Left lung (tissue), 10 donors: ENCODE measurements around the gene STK11. TPM values are rescaled to one million over a fixed set of nuclear protein-coding genes. Genes with fewer than 3 reads are reported as not detected.

Experiments used
- ATAC-seq: fragments of 200-7000 bp; cut with Tn5 transposase; one replicate; pipeline ENCODE4 v1.9.1; 2020; ENCODE audit warnings: moderate library complexity
- DNase-seq, 4 donors: peaks; one replicate each; pipeline ENCODE4 v3.0.0-alpha.2; 2013 to 2020
- H3K27ac ChIP-seq, 2 donors: fragments of 200-600 bp; sonication (generic) in 1 of 2; one replicate each; pipeline versions ENCODE4 v1.5.0 to v1.8.0; 2020 to 2021
- H3K27me3 ChIP-seq, 2 donors: fragments of 200-600 bp; sonication (generic) in 1 of 2; one replicate each; pipeline versions ENCODE4 v1.5.0 to v1.8.0; 2020 to 2021
- H3K36me3 ChIP-seq, 2 donors: fragments of 200-600 bp; sonication (generic) in 1 of 2; one replicate each; pipeline versions ENCODE4 v1.5.0 to v1.8.0; 2020 to 2021
- H3K4me1 ChIP-seq, 2 donors: fragments of 200-600 bp; one replicate each; pipeline ENCODE4 v1.8.0; 2021
- H3K4me3 ChIP-seq, 2 donors: fragments of 200-600 bp; sonication (generic) in 1 of 2; one replicate each; pipeline versions ENCODE4 v1.5.0 to v1.8.0; 2020 to 2021; ENCODE audit warnings: mild to moderate bottlenecking in 1 of 2
- H3K9me3 ChIP-seq, 2 donors: fragments of 200-600 bp; sonication (generic) in 1 of 2; one replicate each; pipeline versions ENCODE4 v1.5.0 to v1.8.0; 2020 to 2021
- CTCF ChIP-seq, 2 donors: fragments of 200-600 bp; sonication (generic) in 1 of 2; IDR thresholded peaks; one replicate each; pipeline versions ENCODE4 v1.5.0 to v1.8.0; 2021; ENCODE audit warnings: antibody characterized with exemption in 2 of 2
- intact Hi-C, 2 donors: fragments of 100-400 bp; cut with DNase I; formaldehyde crosslinking; loops; one replicate each; pipeline versions ENCODE4 v1.11.2 to v1.14.2; 2022
- polyA plus RNA-seq, 6 donors: library from polyadenylated mRNA; unstranded; fragments of 120-200 nt; gene quantifications; one replicate each; pipeline ENCODE4 v1.2.1, GENCODE V29; 2013; ENCODE audit not compliant: insufficient read length in 6 of 6
- total RNA-seq, 2 donors: library from RNA; stranded (reverse); fragmentation: NEBNext Ultra II Directional; extraction: Animal tissue kit (Norgen Biotek cat#: 25700); gene quantifications; one replicate each; pipeline ENCODE4 v1.2.1, GENCODE V29; 2021
- donor health status: DM: no; HTN: yes; CAD: no.
- donor health status: DM: no; HTN: no; CAD: no.

The STK11 gene
- total and polyA plus RNA-seq, 8 donors = 42.6 to 58.4 (median 51.1) TPM

DNA sequence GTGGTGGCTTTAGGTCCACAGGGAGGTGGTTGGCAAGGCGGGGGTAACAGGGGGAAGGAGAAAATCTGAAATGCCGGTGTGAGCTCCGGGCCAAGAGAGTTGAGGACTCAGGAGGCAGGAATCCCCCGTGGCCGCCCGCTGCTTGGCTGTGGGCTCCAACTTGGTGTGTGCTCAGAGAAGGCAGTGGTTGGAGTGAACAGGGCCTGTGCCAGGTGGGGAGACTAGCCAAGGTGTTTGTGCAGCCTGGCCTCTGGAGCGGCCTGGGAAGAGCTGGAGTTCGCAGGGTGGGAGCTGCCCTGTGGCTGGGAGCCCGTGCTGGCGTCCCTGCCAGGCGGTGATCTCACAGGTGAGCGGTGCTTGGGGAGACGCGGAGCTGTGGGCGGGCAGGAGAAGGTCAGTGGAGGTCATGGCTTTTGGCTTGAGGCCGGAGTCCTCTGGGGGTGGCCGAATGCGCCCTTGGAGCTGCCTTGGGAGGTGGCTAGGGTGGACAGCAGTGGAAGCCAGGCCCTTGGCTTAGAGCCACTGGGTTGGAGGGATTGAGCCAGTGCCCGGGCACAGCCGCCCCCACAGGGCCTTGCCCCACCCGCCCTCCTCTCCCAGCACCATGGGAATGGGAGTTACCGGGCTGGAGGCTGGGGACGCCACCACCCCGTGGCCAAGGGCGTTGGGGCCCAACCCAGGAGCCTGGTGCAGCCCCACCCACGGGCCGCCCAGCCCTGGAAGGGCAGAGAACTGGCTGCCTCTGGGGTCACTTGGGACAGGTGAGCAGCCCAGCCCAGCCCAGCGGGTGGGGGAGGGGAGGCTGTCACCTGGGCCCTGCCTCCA is 56.4 kb downstream of the STK11 start:
- peak overlapping the region; percentile 59 to 68 for H3K4me3 ChIP-seq
- H3K9me3 ChIP-seq = no peaks in the 10 kb centered on the region
- DNase-seq = peak in 2 of 4 donors; percentile 89 to 94
- no peaks in the 10 kb centered on the region for H3K27me3 ChIP-seq
- intact Hi-C loops = no loop called here
- no peak for TF ChIP-seq CTCF (IDR thresholded peaks at IDR 0.05)
- ATAC-seq = peak; percentile 56
- H3K27ac ChIP-seq = peak overlapping the region; percentile 93 to 99
- H3K36me3 ChIP-seq = peaks cover 0 to 19% of the 10 kb centered on the region in 2 donors
- H3K4me1 ChIP-seq = peaks cover 58 to 97% of the 10 kb centered on the region in 2 donors

GRCh38 chr19:1262623-1263123 is 57.1 kb downstream of the STK11 start:
- no peaks in the 10 kb centered on the region for H3K9me3 ChIP-seq
- intact Hi-C loops = no loop called here
- TF ChIP-seq CTCF (IDR thresholded peaks at IDR 0.05) = no peak
- H3K27ac ChIP-seq = peak overlapping the region; percentile 93 to 99
- H3K4me3 ChIP-seq = peak overlapping the region in 1 of 2 donors; percentile 68
- ATAC-seq = no peak
- no peaks in the 10 kb centered on the region for H3K27me3 ChIP-seq
- H3K4me1 ChIP-seq = peaks cover 63 to 97% of the 10 kb centered on the region in 2 donors
- DNase-seq = no peak
- H3K36me3 ChIP-seq = peaks cover 0 to 12% of the 10 kb centered on the region in 2 donors

DNA sequence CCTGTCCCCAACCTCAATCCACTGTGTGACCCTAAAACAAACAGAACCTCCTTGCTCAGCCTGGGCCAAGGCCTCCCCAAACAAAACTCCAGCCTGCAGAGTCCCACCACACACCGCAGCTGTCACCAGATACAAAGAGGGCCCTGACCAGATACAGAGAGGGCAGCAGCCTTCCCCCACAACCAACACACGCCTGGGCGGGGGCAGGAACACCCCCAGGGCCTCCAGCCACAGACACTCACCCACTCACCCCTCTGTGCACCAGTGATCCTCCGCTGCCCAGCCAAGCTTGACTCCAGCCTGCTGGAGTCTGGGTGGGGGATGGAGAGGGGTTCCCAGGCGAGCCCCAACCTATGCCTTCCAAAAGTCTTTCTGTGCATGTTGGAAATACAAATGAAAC is 57.6 kb downstream of the STK11 start:
- Histone ChIP-seq H3K9me3 (no peaks in the 10 kb centered on the region), H3K27ac (peak overlapping the region in 1 of 2 donors; percentile 99), H3K36me3 (peaks cover 0 to 7% of the 10 kb centered on the region in 2 donors), H3K4me1 (peaks cover 60 to 97% of the 10 kb centered on the region in 2 donors), H3K27me3 (no peaks in the 10 kb centered on the region), H3K4me3 (peak overlapping the region in 1 of 2 donors; percentile 68)
- intact Hi-C loops = no loop called here
- ATAC-seq (no peak), DNase-seq (no peak)
- TF ChIP-seq CTCF (IDR thresholded peaks at IDR 0.05) = no peak

DNA sequence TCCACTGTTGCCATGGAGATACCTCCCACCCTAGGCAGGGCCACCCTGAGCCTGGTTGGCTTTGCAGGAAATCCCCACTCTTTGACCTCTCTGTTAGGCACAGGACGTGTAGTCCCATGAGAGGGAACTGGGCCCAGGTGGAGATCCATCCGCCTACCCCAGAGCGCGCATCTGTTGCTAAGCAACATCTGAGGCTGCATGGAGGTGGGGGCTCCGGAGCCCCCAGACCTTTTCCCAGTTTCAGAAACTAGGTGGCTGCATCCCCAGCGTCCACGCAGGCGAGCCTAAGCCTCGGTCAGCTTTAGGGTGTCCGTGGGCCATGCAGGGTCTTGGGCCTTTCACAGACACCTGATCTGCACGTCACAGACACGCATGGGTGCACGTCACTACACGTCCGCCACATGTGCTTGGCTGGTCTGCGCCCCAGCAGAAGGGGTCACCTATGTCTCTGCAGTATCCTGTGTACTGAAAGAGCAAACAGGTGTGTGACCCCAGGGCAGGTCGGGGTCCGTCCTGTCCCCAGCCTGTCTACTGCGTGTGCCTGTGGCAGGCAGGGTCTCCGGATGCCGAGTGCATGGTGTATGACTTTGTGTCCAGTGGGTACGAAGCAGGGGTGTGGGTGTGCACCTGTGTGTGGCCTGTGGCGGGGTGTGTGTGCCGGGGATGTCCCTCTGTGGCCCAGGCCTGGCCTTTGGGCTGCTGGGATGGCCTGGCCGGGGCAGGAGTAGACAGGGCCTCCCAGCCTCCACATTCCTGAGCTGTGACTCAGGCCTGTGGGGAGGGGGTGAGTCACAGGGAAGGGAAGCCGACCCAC is 59.4 kb downstream of the STK11 start:
- intact Hi-C loops = no loop called here
- Histone ChIP-seq H3K27me3 (no peaks in the 10 kb centered on the region), H3K9me3 (no peaks in the 10 kb centered on the region), H3K36me3 (no peaks in the 10 kb centered on the region), H3K4me3 (peak overlapping the region in 1 of 2 donors; percentile 65), H3K4me1 (peaks cover 49 to 89% of the 10 kb centered on the region in 2 donors), H3K27ac (peak overlapping the region; percentile 79 to 99)
- DNase-seq = peak in 1 of 4 donors; percentile 92
- ATAC-seq = peak; percentile 3
- TF ChIP-seq CTCF (IDR thresholded peaks at IDR 0.05) = no peak
